Prostate gland (tissue), 2 donors: ENCODE data around the gene LRRC14B. TPM values are rescaled to one million over a fixed set of nuclear protein-coding genes. Genes with fewer than 3 reads are reported as not detected.

Source experiments
- DNase-seq: peaks from one replicate; pipeline ENCODE4 v3.0.0-alpha.2; 2019; ENCODE audit warnings: low spot score
- H3K27ac ChIP-seq, 2 donors: fragments of 200-600 bp; sonication (generic); 2 replicates each; pipeline ENCODE4 v1.5.1; 2017 to 2019
- H3K27me3 ChIP-seq: fragments of 200-600 bp; sonication (generic); replicated peaks from 2 replicates; pipeline ENCODE4 v1.5.1; 2019; ENCODE audit not compliant: insufficient read depth
- H3K36me3 ChIP-seq, 2 donors: fragments of 200-600 bp; sonication (generic); 1 replicate in 1 of 2; 2 replicates in 1 of 2; pipeline versions ENCODE4 v1.5.1 to v1.8.1; 2017 to 2019
- H3K4me1 ChIP-seq: fragments of 200-600 bp; sonication (generic); replicated peaks from 2 replicates; pipeline ENCODE4 v1.5.1; 2019
- H3K4me3 ChIP-seq, 2 donors: fragments of 200-600 bp; sonication (generic); 2 replicates each; pipeline ENCODE4 v1.5.1; 2017 to 2019
- H3K9me3 ChIP-seq: fragments of 200-600 bp; sonication (generic); 2 replicates; pipeline ENCODE4 v1.5.1; 2017
- CTCF ChIP-seq, 4 experiments: fragments of 200-600 bp in 2 of 4; fragments of 450-650 bp in 2 of 4; sonication (generic) in 2 of 4; IDR thresholded peaks; 1 replicate in 3 of 4; 2 replicates in 1 of 4; pipeline ENCODE4 v1.5.1; 2016 to 2019; ENCODE audit warnings: antibody characterized with exemption in 4 of 4, mild to moderate bottlenecking in 2 of 4, moderate library complexity in 2 of 4
- POLR2A ChIP-seq: fragments of 450-650 bp; IDR thresholded peaks from one replicate; pipeline ENCODE4 v1.6.1; 2016; ENCODE audit warnings: antibody characterized with exemption, mild to moderate bottlenecking
- POLR2AphosphoS5 ChIP-seq: sonication (generic); formaldehyde crosslinking; IDR thresholded peaks from one replicate; pipeline ENCODE4 v1.6.1; 2017; ENCODE audit warnings: antibody characterized with exemption
- WGBS: methylation state at CpG from one replicate; pipeline ENCODE4 v1.1.5; 2018; 5-methylcytosine and 5-hydroxymethylcytosine counted together
- intact Hi-C: fragments of 100-400 bp; cut with DNase I; formaldehyde crosslinking; loops from one replicate; pipeline ENCODE4 v1.14.2; 2022
- total RNA-seq, 2 donors: library from RNA; depleted of rRNA; stranded (reverse); fragments of >200 nt; gene quantifications; one replicate each; pipeline ENCODE4 v1.1.0, GENCODE V29; 2016

Gene LRRC14B
- total RNA-seq, 2 donors from 2014 or later, result 1.0 TPM; not detected in 1

- Histone ChIP-seq H3K4me3 (no peak overlapping the region), H3K9me3 (no peaks in the 10 kb centered on the region), H3K27me3 (no peaks in the 10 kb centered on the region), H3K36me3 (no peaks in the 10 kb centered on the region), H3K4me1 (no peaks in the 10 kb centered on the region), H3K27ac (no peak overlapping the region)
- WGBS, result 61% methylated on average over 4 of the region's 4 CpGs
- no peak for DNase-seq
- intact Hi-C loops, result no loop called here
- TF ChIP-seq CTCF (IDR thresholded peaks at IDR 0.05) (no peak), POLR2A (no peak), POLR2AphosphoS5 (no peak)
Observed at GRCh38 chr5:200985-201384, 9.7 kb downstream of the LRRC14B start.

- Histone ChIP-seq H3K27me3 (no peaks in the 10 kb centered on the region), H3K4me1 (no peaks in the 10 kb centered on the region), H3K36me3 (no peaks in the 10 kb centered on the region), H3K9me3 (no peaks in the 10 kb centered on the region), H3K27ac (no peak overlapping the region), H3K4me3 (no peak overlapping the region)
- intact Hi-C loops, result no loop called here
- no peak for DNase-seq
- WGBS, result 92% methylated on average over 8 of the region's 8 CpGs
- no peak for TF ChIP-seq POLR2A
Observed at GRCh38 chr5:201672-202071, 10.4 kb downstream of the LRRC14B start.

- 94% methylated on average over 26 of the region's 26 CpGs for WGBS
Observed at GRCh38 chr5:203246-203930, 12.1 kb downstream of the LRRC14B start.

GRCh38 chr5:204001-204400 lies 12.7 kb downstream of the LRRC14B start:
- no peak overlapping the region for H3K27ac ChIP-seq
- no peaks in the 10 kb centered on the region for H3K36me3 ChIP-seq
- no peak for DNase-seq
- no peak for TF ChIP-seq POLR2A
- no peak for TF ChIP-seq CTCF (IDR thresholded peaks at IDR 0.05)
- TF ChIP-seq POLR2AphosphoS5, result no peak
- WGBS, result 94% methylated on average over 6 of the region's 6 CpGs
- no peaks in the 10 kb centered on the region for H3K4me1 ChIP-seq
- H3K27me3 ChIP-seq, result no peaks in the 10 kb centered on the region
- no peak overlapping the region for H3K4me3 ChIP-seq
- intact Hi-C loops, result no loop called here
- H3K9me3 ChIP-seq, result no peaks in the 10 kb centered on the region

More at GRCh38 chr5:203246-203930, 12.1 kb downstream of the LRRC14B start:
- no peaks in the 10 kb centered on the region for H3K4me1 ChIP-seq
- no peak overlapping the region for H3K27ac ChIP-seq
- H3K4me3 ChIP-seq, result no peak overlapping the region
- intact Hi-C loops, result no loop called here
- no peaks in the 10 kb centered on the region for H3K9me3 ChIP-seq
- no peaks in the 10 kb centered on the region for H3K27me3 ChIP-seq
- TF ChIP-seq POLR2AphosphoS5, result no peak
- no peak for TF ChIP-seq CTCF (IDR thresholded peaks at IDR 0.05)
- TF ChIP-seq POLR2A, result no peak
- no peak for DNase-seq
- H3K36me3 ChIP-seq, result no peaks in the 10 kb centered on the region

GRCh38 chr5:204462-204861 lies 13.2 kb downstream of the LRRC14B start:
- Histone ChIP-seq H3K4me3 (no peak overlapping the region), H3K27me3 (no peaks in the 10 kb centered on the region), H3K9me3 (no peaks in the 10 kb centered on the region), H3K4me1 (no peaks in the 10 kb centered on the region), H3K36me3 (no peaks in the 10 kb centered on the region), H3K27ac (no peak overlapping the region)
- TF ChIP-seq POLR2A (no peak), CTCF (IDR thresholded peaks at IDR 0.05) (no peak), POLR2AphosphoS5 (no peak)
- intact Hi-C loops, result no loop called here
- no peak for DNase-seq
